GOT3 (cell line): ENCODE measurements around the gene KLHDC1.

ENCODE experiments used
- DNase-seq: peaks from one replicate; lab custom pipeline; 2025; ENCODE audit warnings: mixed read lengths; lab: John Stamatoyannopoulos, UW

The KLHDC1 gene

DNA sequence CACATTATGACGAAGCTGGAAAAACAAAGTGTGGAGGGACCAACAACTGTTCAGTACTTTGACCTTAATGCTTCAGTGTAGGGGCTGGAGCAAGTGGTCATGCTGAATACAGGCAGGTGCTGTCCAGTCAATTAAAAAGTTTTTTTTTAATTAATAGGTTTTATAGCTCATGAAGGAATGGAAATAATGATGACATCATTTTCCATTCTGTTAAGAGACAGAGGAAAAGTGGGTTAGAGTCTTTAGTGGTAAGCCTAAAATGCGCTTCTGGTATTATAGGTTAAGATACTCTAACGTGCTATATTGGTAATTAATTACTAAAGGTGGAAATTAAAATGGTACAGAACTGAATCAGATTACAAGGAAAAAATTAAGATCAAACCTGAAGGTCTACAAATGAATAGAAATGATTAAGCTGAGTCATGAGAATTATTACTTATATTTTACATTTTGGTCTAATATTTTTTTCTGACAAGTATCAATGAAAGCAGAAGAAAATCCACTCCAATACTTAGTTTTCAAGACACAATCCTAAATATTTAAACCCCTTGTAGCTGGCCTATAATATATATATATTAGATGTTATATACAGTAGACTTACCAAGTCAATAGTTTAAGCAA is 90.6 kb downstream of the KLHDC1 start:
- no peak for DNase-seq

DNA sequence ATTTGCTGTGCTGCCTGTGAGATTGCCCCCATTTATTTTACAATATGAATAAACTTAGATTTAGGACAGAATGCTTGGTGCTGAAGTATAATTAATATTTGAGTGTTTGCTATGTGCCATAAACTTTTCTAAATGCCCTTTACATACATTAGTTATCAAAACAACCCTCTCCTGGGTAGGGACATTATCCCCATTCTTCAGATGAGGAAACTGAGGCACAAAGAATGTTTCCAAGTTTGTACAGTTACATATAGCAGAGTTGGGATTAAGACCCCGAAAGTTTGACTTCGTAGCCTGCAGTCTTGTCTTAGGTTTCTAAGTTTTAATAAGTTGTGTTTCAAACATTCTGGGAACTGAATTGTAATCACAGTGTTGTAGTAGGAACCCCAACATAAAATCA is 93.4 kb downstream of the KLHDC1 start:
- DNase-seq: no peak

DNA sequence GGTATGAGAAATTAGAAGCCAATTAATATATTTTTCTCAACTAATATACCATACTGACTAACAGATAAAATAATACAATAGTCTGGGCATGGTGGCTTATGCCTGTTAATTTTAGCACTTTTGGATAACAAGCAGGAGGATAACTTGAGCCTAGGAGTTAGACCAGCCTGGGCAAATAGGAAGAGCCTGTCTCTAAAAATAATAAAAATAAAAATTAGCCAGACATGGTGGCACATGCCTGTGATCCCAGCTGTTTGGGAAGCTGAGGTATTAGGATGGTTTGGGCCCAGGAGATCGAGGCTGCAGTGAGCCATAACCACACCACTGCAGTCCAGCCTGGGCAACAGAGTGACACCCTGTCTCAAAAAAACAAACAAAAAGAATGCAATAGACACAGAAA is 99.7 kb downstream of the KLHDC1 start:
- no peak for DNase-seq

DNA sequence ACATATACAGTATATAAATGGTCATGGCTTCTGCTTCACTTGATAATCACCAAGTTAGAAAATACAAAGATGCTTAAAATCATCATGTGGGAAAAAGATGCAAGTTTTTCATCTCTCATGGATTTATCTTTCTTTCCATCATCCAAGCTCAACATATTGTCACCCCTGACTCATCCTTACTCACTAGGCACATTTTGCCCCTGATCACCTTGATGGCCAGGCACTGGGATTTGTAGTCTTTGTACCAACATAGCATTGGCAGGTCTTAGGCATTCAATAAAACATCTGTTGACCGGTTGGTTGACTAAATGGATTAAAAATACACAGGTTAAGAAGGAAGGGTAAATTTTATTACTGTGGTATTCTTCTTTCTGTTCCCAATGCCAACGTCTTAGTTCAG is 103.1 kb downstream of the KLHDC1 start:
- DNase-seq: no peak
